ENCODE results near the gene DTL. TPM values are rescaled to one million over a fixed set of nuclear protein-coding genes. Genes with fewer than 3 reads are reported as not detected.
A peak's percentile ranks its signal among the peaks of the same experiment; 100 is the strongest.

Gene DTL
- total RNA-seq, 1 donor from 2014 or later, result 0.48 TPM

GRCh38 chr1:212113706-212114105 lies 78.2 kb downstream of the DTL start:
- DNase-seq (ENCODE audit: low spot score), result no peak
- intact Hi-C loops (cut with DNase I), result no loop called here

DNA sequence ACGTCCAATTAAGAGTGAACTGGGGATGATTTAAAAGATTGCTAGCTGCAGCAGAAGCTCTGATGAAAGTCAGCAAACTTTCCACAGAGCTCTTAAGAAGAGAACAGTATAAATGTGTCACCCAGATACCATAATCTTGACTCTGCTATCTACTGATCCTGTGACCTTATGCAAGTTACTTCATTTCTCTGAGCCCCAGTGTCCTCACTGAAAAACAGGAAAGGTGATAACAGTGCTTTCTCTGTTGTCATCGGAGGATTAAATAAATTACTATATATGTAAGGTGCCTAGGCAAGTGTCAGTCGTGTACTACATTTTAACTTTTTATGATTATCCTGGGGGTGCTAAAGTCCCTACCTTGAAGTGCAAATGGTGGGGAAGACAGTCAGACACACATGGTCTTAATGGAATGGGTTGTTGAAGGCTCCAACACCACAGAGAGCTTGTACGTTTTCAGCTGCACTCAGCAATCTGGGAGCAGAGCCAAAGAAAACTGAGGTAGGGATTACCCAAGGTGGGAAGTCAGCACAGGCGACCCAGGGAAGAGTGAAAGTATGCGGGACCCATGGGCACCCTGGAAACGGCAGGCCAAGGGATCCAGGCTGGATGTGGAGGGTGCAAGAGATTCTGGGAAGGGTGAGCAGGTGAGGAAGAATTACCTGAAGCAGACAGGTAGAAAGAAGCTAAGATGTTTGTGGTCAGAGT lies 82.8 kb downstream of the DTL start:
- no peak for DNase-seq (ENCODE audit: low spot score)

GRCh38 chr1:212118872-212119260 lies 83.3 kb downstream of the DTL start:
- DNase-seq (ENCODE audit: low spot score), result no peak

More for the DNA sequence above, 82.8 kb downstream of the DTL start:
- intact Hi-C loops (cut with DNase I), result loop anchor here (5.0 kb wide), 1 partner anchor 44 kb away; no protein-coding TSS in a partner anchor

DNA sequence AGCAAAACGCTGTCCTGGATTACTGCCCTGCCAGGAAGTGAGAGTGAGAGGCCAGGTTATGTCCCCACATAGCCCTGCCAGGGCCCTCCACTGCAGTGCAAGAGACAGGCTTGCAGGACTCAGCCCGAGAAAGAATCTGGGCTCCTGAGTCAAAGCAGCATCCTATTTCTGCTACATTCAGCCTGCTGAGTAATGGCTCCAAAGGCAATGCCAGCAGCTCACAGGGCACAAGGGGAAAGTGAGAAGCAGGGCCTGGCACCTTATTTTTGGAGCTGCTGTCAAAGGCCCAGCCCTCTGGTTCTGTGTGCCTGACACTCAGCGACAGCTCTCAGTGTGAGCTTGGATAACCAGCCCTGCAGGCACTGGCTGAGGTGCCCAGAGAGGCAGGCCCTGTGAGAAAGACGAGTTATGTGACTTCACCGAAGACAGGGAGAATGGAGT lies 83.9 kb downstream of the DTL start:
- intact Hi-C loops (cut with DNase I), result loop anchor here (1.0 to 5.0 kb wide), 2 partner anchors 43 to 166 kb away; partner anchors contain the start of gene PPP2R5A
- peak; percentile 83 for DNase-seq (ENCODE audit: low spot score)

More at GRCh38 chr1:212118872-212119260, 83.3 kb downstream of the DTL start:
- intact Hi-C loops (cut with DNase I), result loop anchor here (1.0 to 5.0 kb wide), 2 partner anchors 43 to 166 kb away; partner anchors contain the start of gene PPP2R5A

GRCh38 chr1:212119863-212120262 lies 84.3 kb downstream of the DTL start:
- DNase-seq (ENCODE audit: low spot score), result no peak
- intact Hi-C loops (cut with DNase I), result loop anchor here (1.0 to 5.0 kb wide), 2 partner anchors 42 to 165 kb away; partner anchors contain the start of gene PPP2R5A

- intact Hi-C loops (cut with DNase I), result no loop called here
- DNase-seq (ENCODE audit: low spot score), result no peak
Observed at GRCh38 chr1:212121779-212122178, 86.2 kb downstream of the DTL start.

DNA sequence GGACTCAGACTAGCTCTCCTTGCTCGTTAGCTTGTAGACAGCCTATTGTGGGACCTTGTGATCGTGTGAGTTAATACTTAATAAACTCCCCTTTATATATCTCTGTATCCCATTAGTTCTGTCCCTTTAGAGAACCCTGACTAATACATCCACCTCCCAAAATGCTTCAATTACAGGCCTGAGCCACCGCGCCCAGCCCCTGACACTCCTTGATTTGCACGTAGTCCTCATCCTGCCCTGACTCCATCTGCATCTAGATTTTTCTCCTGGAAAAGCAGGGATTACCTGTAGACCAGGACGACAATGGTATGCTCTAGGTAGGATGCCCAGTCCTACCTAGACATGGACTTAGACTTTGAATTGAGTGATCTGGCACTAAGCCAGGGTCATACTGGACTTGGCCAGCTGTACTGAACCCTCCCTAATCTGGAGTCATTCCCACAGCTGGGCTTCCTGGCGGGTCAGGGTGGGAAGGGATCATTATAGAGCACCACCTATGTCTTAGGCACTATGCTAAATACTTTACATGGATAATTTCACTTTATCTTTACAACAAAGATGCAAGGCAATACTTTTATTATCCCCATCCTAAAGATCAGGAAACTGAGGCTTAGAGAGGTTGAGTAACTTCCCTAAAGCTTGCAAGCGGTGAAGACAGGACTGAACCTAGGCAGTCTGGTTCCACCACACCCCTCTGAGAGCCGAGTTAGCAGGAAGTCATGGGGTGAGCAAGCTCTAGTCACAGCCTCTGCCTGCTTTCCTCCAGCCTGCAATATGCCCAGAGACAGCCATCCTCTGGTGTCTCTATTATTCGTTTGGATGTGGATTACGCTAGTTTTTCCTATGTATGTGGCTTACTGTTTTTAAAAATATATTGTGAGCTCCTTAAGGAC lies 89.4 kb downstream of the DTL start:
- no peak for DNase-seq (ENCODE audit: low spot score)
- intact Hi-C loops (cut with DNase I), result no loop called here

- DNase-seq (ENCODE audit: low spot score), result no peak
- intact Hi-C loops (cut with DNase I), result no loop called here
Observed at GRCh38 chr1:212125654-212126053, 90.1 kb downstream of the DTL start.

DNA sequence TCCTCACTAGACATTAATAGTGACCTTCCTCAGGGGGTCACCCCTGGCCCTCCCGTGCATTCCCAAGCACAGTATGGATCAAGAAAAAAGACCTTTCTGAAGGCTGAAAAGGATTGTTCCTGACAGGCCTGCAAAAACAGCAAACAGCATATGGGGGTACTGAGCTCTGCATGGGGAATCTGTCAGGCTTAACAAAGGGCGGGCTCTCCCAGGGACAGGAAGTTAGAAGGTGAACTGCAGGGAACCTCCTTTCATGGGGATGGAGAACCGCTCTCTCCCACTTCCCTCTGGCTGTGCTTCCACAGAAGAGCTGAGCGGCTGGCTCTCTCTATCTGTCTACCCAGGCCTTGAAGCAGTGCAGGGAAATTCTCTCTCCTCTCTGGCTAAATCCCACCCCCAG lies 91.7 kb downstream of the DTL start:
- DNase-seq (ENCODE audit: low spot score), result no peak
- intact Hi-C loops (cut with DNase I), result no loop called here

DNA sequence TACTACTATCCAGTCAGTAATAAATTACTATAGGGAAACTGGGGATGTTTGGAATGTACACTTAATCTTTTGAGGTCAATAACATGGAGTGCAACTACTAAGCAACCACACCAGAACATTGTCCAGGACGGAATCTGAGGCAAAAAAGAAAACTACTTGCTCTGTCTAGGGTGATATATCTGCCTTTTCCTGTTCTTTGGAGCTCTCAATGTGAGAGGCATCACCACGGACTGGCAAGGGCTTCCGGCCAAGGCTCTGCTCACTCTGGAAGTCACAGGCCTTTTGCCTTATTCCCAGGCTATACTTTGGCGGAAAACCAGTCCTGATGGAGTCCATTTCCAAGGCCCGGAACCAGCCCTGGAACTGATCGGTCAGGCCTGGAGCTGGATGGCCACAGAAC lies 94.2 kb downstream of the DTL start:
- intact Hi-C loops (cut with DNase I), result no loop called here

DNA sequence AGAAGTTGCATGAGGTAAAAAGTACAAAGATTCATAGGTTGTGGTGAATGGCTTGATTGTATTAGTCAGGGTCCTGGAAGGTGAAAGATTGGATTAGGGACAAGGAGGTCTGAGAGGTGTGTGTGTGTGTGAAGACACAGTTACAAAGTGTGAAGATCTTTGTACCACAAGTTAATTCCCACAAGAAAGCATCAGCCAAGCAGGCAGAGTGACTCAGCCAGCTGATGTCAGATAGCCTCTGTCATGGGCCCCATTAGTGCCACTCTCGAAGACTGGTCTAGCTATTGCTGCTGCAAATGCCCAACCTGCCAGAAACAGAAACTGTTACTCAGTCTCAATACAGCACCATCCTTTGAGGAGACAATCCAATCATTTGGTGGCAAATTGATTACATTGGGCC lies 96.5 kb downstream of the DTL start:
- intact Hi-C loops (cut with DNase I), result no loop called here
- DNase-seq (ENCODE audit: low spot score), result no peak

More for the DNA sequence above, 94.2 kb downstream of the DTL start:
- no peak for DNase-seq (ENCODE audit: low spot score)

- no peak for DNase-seq (ENCODE audit: low spot score)
- intact Hi-C loops (cut with DNase I), result no loop called here
Observed at GRCh38 chr1:212133319-212133718, 97.8 kb downstream of the DTL start.

DNA sequence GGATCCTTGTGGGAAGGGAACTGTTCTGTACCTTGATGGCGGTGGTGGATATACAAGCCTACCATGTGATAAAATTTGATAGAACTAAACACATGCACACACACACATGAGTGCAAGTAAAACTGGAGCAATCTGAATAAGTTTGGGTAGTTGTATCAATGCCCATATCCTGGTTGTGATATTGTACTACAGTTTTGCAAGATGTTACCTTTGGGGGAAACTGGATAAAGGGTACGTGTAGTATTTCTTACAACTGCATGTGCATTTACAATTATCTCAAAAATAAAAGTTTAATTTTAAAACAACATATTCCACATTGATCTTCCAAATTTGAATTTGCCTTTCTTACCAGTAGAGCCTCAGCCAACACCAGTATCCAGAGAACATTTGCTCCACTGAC lies 99.6 kb downstream of the DTL start:
- intact Hi-C loops (cut with DNase I), result no loop called here
- no peak for DNase-seq (ENCODE audit: low spot score)

DNA sequence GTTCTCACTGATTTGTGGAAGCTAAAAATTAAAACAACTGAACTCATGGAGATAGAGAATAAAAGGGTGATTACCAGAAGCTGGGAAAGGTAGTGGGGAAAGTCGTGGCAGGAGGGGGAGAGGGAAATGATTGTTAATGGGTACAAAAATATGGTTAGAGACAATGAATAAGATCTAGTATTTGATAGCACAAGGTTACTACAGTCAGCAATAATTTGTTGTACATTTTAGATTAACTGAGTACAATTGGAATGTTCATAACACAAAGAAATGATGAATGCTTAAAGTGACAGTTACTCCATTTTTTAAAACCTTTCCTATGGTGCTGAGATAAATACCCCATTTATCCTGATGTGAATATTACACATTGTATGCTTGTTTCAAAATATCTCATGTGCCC lies 102.3 kb downstream of the DTL start:
- DNase-seq (ENCODE audit: low spot score), result no peak
- intact Hi-C loops (cut with DNase I), result no loop called here

DNA sequence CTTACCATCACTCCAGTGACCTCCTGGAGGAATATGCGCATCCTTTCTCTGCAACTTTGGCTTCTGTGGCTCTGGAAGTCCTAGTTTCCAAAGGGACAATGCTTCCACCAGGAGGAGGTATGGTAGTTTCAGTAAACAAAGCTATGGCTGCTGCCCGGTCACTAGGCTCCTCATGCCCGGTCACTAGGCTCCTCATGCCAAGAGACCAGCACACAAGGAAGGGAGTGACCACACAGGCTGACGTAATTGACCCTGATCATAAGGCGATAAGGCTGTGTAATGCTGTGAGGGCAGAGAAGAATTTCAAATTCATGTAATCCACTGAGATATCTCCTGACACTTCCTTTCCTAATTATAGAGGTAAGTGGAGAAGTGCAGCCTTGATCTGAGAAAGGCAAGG lies 102.9 kb downstream of the DTL start:
- no peak for DNase-seq (ENCODE audit: low spot score)
- intact Hi-C loops (cut with DNase I), result no loop called here

DNA sequence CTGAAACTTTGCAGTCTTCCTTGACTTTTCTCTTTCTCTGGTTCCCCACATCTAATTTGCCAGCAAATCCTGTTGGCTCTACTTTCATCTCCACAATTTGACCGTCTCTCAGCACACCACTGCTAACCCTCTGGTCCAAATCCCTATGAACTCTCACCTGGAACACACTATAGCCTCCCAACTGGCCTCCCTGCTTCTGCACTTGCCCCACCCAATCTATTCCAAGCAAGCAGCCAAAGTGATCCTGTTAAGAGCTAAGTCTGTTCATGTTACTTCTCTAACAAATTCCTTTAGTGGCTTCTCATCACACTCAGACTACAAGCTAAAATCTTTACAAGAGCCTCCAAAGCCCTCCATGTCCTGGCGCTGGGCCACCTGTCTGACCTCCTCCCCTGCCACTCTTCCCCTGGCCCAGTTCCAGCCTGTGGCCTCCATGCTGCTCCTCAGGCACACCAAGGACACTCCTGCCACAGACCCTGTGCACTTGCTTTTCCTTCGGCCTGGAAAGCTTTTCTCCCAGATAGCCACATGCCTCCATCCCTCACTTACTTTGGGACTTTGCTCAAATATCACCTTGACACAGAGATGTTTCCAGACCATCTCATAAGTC lies 104.1 kb downstream of the DTL start:
- intact Hi-C loops (cut with DNase I), result no loop called here

DNA sequence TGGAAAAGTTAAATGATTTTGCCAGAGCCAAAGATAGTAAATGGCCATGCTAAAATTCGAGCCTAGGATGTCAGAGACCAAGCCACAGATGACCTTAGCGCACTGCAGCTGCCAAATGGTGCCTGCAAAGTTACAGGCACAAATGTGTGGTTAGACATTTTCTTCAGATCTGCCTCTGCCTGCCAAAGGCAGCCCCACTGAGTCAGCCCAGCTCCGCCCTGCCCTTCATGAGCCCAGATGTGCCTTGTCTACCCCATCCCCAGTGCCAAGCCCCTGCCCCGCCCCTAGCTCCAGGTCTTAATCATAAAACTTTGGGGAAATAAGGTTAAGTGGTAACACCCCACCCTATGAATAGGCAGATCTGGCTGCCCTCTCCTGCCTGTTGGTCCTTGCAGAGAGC lies 105.9 kb downstream of the DTL start:
- intact Hi-C loops (cut with DNase I), result no loop called here
- DNase-seq (ENCODE audit: low spot score), result no peak

More for the DNA sequence above, 104.1 kb downstream of the DTL start:
- DNase-seq (ENCODE audit: low spot score), result no peak

DNA sequence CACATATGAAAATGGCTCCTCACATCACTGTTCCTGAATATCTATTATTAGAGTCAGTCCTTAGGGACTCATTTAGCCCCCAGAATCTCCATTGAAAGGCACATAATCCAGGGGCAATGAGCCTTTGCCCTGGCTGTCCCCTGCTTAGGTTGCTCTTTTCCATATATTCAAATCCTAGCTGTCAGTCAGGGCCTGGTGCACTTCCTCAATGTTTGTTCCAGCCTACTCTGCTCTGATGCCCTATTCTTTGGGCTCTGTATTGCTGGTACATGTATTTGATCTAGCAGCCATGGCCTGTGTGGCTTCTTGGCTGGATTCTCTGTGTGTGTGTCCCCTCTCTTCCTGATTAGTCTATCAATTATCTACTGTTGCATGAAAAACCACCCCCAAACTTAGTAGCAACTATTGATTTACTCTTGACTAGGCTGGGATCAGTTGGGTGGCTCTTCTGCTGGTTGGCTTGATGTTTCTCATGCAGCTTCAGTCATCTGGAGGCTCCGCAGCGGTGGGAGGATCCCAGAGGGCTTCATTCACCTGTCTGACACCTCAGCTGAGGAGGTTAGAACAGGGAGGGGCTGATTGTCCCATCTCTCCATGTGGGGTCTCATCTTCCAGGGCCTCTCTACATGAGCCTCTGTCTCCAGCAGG lies 107.5 kb downstream of the DTL start:
- DNase-seq (ENCODE audit: low spot score), result no peak
- intact Hi-C loops (cut with DNase I), result no loop called here

- intact Hi-C loops (cut with DNase I), result no loop called here
- no peak for DNase-seq (ENCODE audit: low spot score)
Observed at GRCh38 chr1:212147581-212148033, 112.1 kb downstream of the DTL start.
